ENCODE data around the gene LCP2. TPM values are rescaled to one million over a fixed set of nuclear protein-coding genes. Genes with fewer than 3 reads are reported as not detected.

The LCP2 gene
- 100 to 1,000 TPM; 219 to 224 TPM for total RNA-seq
- polyA plus RNA-seq, result 288 TPM

- H3K4me3 Mint-ChIP-seq, result peak within 1 kb of the TSS; percentile 98 to 100 (median 99)
- H3K27me3 ChIP-seq (ENCODE audit: insufficient read depth, low read length, poor library complexity, severe bottlenecking), result no peaks in the 10 kb centered on the region
- peaks cover 18% of the 10 kb centered on the region for H3K36me3 ChIP-seq (ENCODE audit: insufficient read depth, low read length)
- ChIA-PET POLR2A (interaction anchor here (1.1 to 16.5 kb wide), 7 partner anchors 9 to 41 kb away, joined by 4 to 290 read pairs (median 12); no protein-coding TSS in a partner anchor), CTCF (interaction anchor here (0.9 to 22.4 kb wide), 14 partner anchors 11 to 72 kb away, joined by 3 to 292 read pairs (median 10); no protein-coding TSS in a partner anchor)
- H3K4me1 Mint-ChIP-seq, result peaks cover 56 to 72% (median 68%) of the 10 kb centered on the region in 3 donors
- peaks cover 70% of the 10 kb centered on the region for H3K4me1 ChIP-seq (ENCODE audit: insufficient read depth, low read length)
- peak within 1 kb of the TSS; percentile 95 to 100 (median 98) for H3K27ac Mint-ChIP-seq
- DNase-seq, result peak in 4 of 5 donors; percentile 34 to 60 (median 57)
- H3K9me3 Mint-ChIP-seq, result no peaks in the 10 kb centered on the region
- peak within 1 kb of the TSS; percentile 92 for H3K27ac ChIP-seq (ENCODE audit: low read depth, low read length)
- H3K4me3 ChIP-seq (ENCODE audit: low read length), result peak within 1 kb of the TSS; percentile 100
- H3K27me3 Mint-ChIP-seq, result no peaks in the 10 kb centered on the region
- H3K36me3 Mint-ChIP-seq, result peaks cover 25 to 52% (median 30%) of the 10 kb centered on the region in 3 donors
- no peaks in the 10 kb centered on the region for H3K9me3 ChIP-seq (ENCODE audit: low read length)
Measured at GRCh38 chr5:170297589-170298462, at the start of gene LCP2. Gene LCP2 (minus strand): TSS chr5:170297777. CDS start chr5:170297611, 166 bp downstream.

- Histone ChIP-seq H3K27me3 (ENCODE audit: insufficient read depth, low read length, poor library complexity, severe bottlenecking) (peaks cover 5% of the 10 kb centered on the region), H3K27ac (ENCODE audit: low read depth, low read length) (no peak overlapping the region), H3K4me3 (ENCODE audit: low read length) (no peak overlapping the region), H3K4me1 (ENCODE audit: insufficient read depth, low read length) (no peaks in the 10 kb centered on the region), H3K36me3 (ENCODE audit: insufficient read depth, low read length) (no peaks in the 10 kb centered on the region), H3K9me3 (ENCODE audit: low read length) (no peaks in the 10 kb centered on the region)
- H3K27ac Mint-ChIP-seq, result no peak overlapping the region
- no peaks in the 10 kb centered on the region for H3K4me1 Mint-ChIP-seq
- H3K9me3 Mint-ChIP-seq, result no peaks in the 10 kb centered on the region
- DNase-seq, result no peak
- H3K36me3 Mint-ChIP-seq, result no peaks in the 10 kb centered on the region
- H3K4me3 Mint-ChIP-seq, result no peak overlapping the region
- POLR2A ChIA-PET, result no interaction called here
- CTCF ChIA-PET, result no interaction called here
- H3K27me3 Mint-ChIP-seq, result peaks cover 18 to 49% of the 10 kb centered on the region in 2 donors
Measured at GRCh38 chr5:170347022-170347567, 49.5 kb upstream of the LCP2 start.

- no peaks in the 10 kb centered on the region for H3K9me3 Mint-ChIP-seq
- no peaks in the 10 kb centered on the region for H3K36me3 Mint-ChIP-seq
- POLR2A ChIA-PET, result no interaction called here
Measured at GRCh38 chr5:170345971-170346370, 48.4 kb upstream of the LCP2 start.

DNA sequence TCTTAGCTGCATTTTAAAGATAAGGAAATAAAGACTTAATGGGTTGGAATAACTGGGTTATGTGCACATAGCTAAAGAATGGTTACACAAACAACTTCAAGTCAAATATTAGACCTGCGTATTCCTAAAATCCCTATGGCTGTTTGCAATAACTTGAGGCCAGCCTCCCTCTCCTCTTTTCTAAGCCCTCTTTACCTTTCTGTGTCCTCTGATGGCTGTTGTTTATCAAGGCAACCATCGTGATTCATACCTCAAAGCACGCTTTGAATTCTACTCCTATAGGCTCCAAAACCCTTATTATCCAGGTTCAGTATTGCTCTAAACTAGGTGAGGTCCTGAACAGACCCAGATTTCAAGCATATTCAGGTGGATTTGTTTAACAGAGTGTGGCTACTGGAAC is 45.6 kb upstream of the LCP2 start:
- POLR2A ChIA-PET, result no interaction called here
- peaks cover 8 to 12% (median 8%) of the 10 kb centered on the region in 3 donors for H3K4me1 Mint-ChIP-seq
- no peaks in the 10 kb centered on the region for H3K9me3 Mint-ChIP-seq
- Histone ChIP-seq H3K27me3 (ENCODE audit: insufficient read depth, low read length, poor library complexity, severe bottlenecking) (peaks cover under 1% of the 10 kb centered on the region), H3K36me3 (ENCODE audit: insufficient read depth, low read length) (no peaks in the 10 kb centered on the region), H3K4me1 (ENCODE audit: insufficient read depth, low read length) (peaks cover 8% of the 10 kb centered on the region), H3K27ac (ENCODE audit: low read depth, low read length) (no peak overlapping the region), H3K9me3 (ENCODE audit: low read length) (no peaks in the 10 kb centered on the region), H3K4me3 (ENCODE audit: low read length) (no peak overlapping the region)
- no peaks in the 10 kb centered on the region for H3K36me3 Mint-ChIP-seq
- CTCF ChIA-PET, result interaction anchor here (1.3 to 8.4 kb wide), 3 partner anchors 68 to 120 kb away, joined by 4 to 172 read pairs (median 132); no protein-coding TSS in a partner anchor
- no peak overlapping the region for H3K4me3 Mint-ChIP-seq
- no peak overlapping the region for H3K27ac Mint-ChIP-seq
- H3K27me3 Mint-ChIP-seq, result peaks cover 6 to 22% of the 10 kb centered on the region in 2 donors
- DNase-seq, result no peak

More at GRCh38 chr5:170345971-170346370, 48.4 kb upstream of the LCP2 start:
- H3K4me3 Mint-ChIP-seq, result no peak overlapping the region
- Histone ChIP-seq H3K4me3 (ENCODE audit: low read length) (no peak overlapping the region), H3K27ac (ENCODE audit: low read depth, low read length) (no peak overlapping the region), H3K36me3 (ENCODE audit: insufficient read depth, low read length) (no peaks in the 10 kb centered on the region), H3K27me3 (ENCODE audit: insufficient read depth, low read length, poor library complexity, severe bottlenecking) (peaks cover 5% of the 10 kb centered on the region), H3K9me3 (ENCODE audit: low read length) (no peaks in the 10 kb centered on the region), H3K4me1 (ENCODE audit: insufficient read depth, low read length) (no peaks in the 10 kb centered on the region)
- no peak overlapping the region for H3K27ac Mint-ChIP-seq
- H3K4me1 Mint-ChIP-seq, result no peaks in the 10 kb centered on the region
- CTCF ChIA-PET, result no interaction called here
- DNase-seq, result no peak
- peaks cover 16 to 41% of the 10 kb centered on the region in 2 donors for H3K27me3 Mint-ChIP-seq

GRCh38 chr5:170342153-170342725 is 44.7 kb upstream of the LCP2 start:
- Histone ChIP-seq H3K4me1 (ENCODE audit: insufficient read depth, low read length) (peaks cover 18% of the 10 kb centered on the region), H3K9me3 (ENCODE audit: low read length) (no peaks in the 10 kb centered on the region), H3K4me3 (ENCODE audit: low read length) (no peak overlapping the region), H3K27ac (ENCODE audit: low read depth, low read length) (no peak overlapping the region), H3K27me3 (ENCODE audit: insufficient read depth, low read length, poor library complexity, severe bottlenecking) (no peaks in the 10 kb centered on the region), H3K36me3 (ENCODE audit: insufficient read depth, low read length) (no peaks in the 10 kb centered on the region)
- DNase-seq, result no peak
- Mint-ChIP-seq H3K27me3 (peaks cover 6 to 14% of the 10 kb centered on the region in 2 donors), H3K4me1 (peaks cover 13 to 21% (median 17%) of the 10 kb centered on the region in 3 donors), H3K4me3 (no peak overlapping the region), H3K9me3 (no peaks in the 10 kb centered on the region), H3K27ac (no peak overlapping the region), H3K36me3 (no peaks in the 10 kb centered on the region)
- CTCF ChIA-PET, result interaction anchor here (0.5 to 8.4 kb wide), 7 partner anchors 60 to 119 kb away, joined by 3 to 172 read pairs (median 50); no protein-coding TSS in a partner anchor
- POLR2A ChIA-PET, result no interaction called here

- Mint-ChIP-seq H3K4me3 (no peak overlapping the region), H3K36me3 (no peaks in the 10 kb centered on the region), H3K27ac (peak overlapping the region in 1 of 8 donors; percentile 26), H3K9me3 (no peaks in the 10 kb centered on the region), H3K27me3 (peaks cover 6 to 12% of the 10 kb centered on the region in 2 donors), H3K4me1 (peaks cover 18 to 28% (median 24%) of the 10 kb centered on the region in 3 donors)
- Histone ChIP-seq H3K4me3 (ENCODE audit: low read length) (no peak overlapping the region), H3K36me3 (ENCODE audit: insufficient read depth, low read length) (no peaks in the 10 kb centered on the region), H3K9me3 (ENCODE audit: low read length) (no peaks in the 10 kb centered on the region), H3K27ac (ENCODE audit: low read depth, low read length) (no peak overlapping the region), H3K4me1 (ENCODE audit: insufficient read depth, low read length) (peaks cover 25% of the 10 kb centered on the region), H3K27me3 (ENCODE audit: insufficient read depth, low read length, poor library complexity, severe bottlenecking) (no peaks in the 10 kb centered on the region)
- no peak for DNase-seq
- POLR2A ChIA-PET, result no interaction called here
- CTCF ChIA-PET, result interaction anchor here (1.5 to 8.4 kb wide), 5 partner anchors 59 to 118 kb away, joined by 3 to 172 read pairs (median 114); no protein-coding TSS in a partner anchor
Measured at GRCh38 chr5:170341545-170341944, 44.0 kb upstream of the LCP2 start.

- H3K36me3 ChIP-seq (ENCODE audit: insufficient read depth, low read length), result no peaks in the 10 kb centered on the region
- H3K4me3 Mint-ChIP-seq, result no peak overlapping the region
- no peaks in the 10 kb centered on the region for H3K27me3 ChIP-seq (ENCODE audit: insufficient read depth, low read length, poor library complexity, severe bottlenecking)
- no peaks in the 10 kb centered on the region for H3K9me3 ChIP-seq (ENCODE audit: low read length)
- H3K36me3 Mint-ChIP-seq, result no peaks in the 10 kb centered on the region
- no peaks in the 10 kb centered on the region for H3K9me3 Mint-ChIP-seq
- POLR2A ChIA-PET, result interaction anchor here (1.3 to 1.9 kb wide), 3 partner anchors 65 to 113 kb away, joined by 6 to 12 read pairs (median 8); no protein-coding TSS in a partner anchor
- peaks cover 4 to 11% of the 10 kb centered on the region in 2 donors for H3K27me3 Mint-ChIP-seq
- CTCF ChIA-PET, result interaction anchor here (1.0 to 8.4 kb wide), 22 partner anchors 9 to 239 kb away, joined by 3 to 172 read pairs (median 10); partner anchors contain the start of genes C5orf58 and LCP2
- H3K4me1 ChIP-seq (ENCODE audit: insufficient read depth, low read length), result peaks cover 41% of the 10 kb centered on the region
- H3K4me3 ChIP-seq (ENCODE audit: low read length), result no peak overlapping the region
- H3K27ac Mint-ChIP-seq, result peak overlapping the region in 1 of 8 donors; percentile 37
- no peak overlapping the region for H3K27ac ChIP-seq (ENCODE audit: low read depth, low read length)
- peaks cover 34 to 40% (median 36%) of the 10 kb centered on the region in 3 donors for H3K4me1 Mint-ChIP-seq
- DNase-seq, result no peak
Measured at GRCh38 chr5:170339780-170340167, 42.2 kb upstream of the LCP2 start.

Data from CD8-positive, alpha-beta memory T cell (primary cell).